Measurements from ENCODE around the gene KNG1.

KNG1 gene

GRCh38 chr3:186784820-186785494, 67.8 kb downstream of the KNG1 start:
- DNase-seq (ENCODE audit: extremely low spot score): no peak
- ChIA-PET POLR2A (interaction anchor here (0.9 to 3.8 kb wide), 5 partner anchors 21 to 849 kb away, joined by 3 to 24 read pairs (median 4); partner anchors contain the start of genes DNAJB11 and RFC4), CTCF (interaction anchor here (0.8 to 0.9 kb wide), 2 partner anchors 168 to 354 kb away, joined by 3 to 4 read pairs; partner anchors contain the start of gene RPL39L)
- TF ChIP-seq FOXK2 (IDR thresholded peaks at IDR 0.05) (no peak), NFRKB (IDR thresholded peaks at IDR 0.05) (no peak), SUZ12 (IDR thresholded peaks at IDR 0.05) (no peak), FOXA1 (IDR thresholded peaks at IDR 0.05) (no peak), ARNT (IDR thresholded peaks at IDR 0.05) (no peak)

- TF ChIP-seq FOXA1 (IDR thresholded peaks at IDR 0.05): no peak
- TF ChIP-seq FOXK2 (IDR thresholded peaks at IDR 0.05): no peak
- no peak for TF ChIP-seq L3MBTL2 (conservative IDR thresholded peaks at IDR 0.05)
- ChIA-PET POLR2A (interaction anchor here (0.5 to 3.8 kb wide), 2 partner anchors 21 to 849 kb away, joined by 3 to 24 read pairs; partner anchors contain the start of gene RFC4), CTCF (interaction anchor here (0.8 kb wide), 1 partner anchor 168 kb away, joined by 4 read pairs; no protein-coding TSS in a partner anchor)
- no peak for DNase-seq (ENCODE audit: extremely low spot score)
These were observed 68.4 kb downstream of the KNG1 start for GRCh38 chr3:186785495-186786018.

GRCh38 chr3:186786922-186787321, 69.8 kb downstream of the KNG1 start:
- CTCF ChIA-PET: no interaction called here
- no peak for TF ChIP-seq CTBP1 (IDR thresholded peaks at IDR 0.05; ENCODE audit: borderline replicate concordance)
- TF ChIP-seq FOXM1 (IDR thresholded peaks at IDR 0.05; ENCODE audit: borderline replicate concordance): no peak
- no peak for TF ChIP-seq ZNF384 (IDR thresholded peaks at IDR 0.05)
- no peak for TF ChIP-seq BHLHE40 (IDR thresholded peaks at IDR 0.05; ENCODE audit: borderline replicate concordance)
- TF ChIP-seq LEF1 (IDR thresholded peaks at IDR 0.05; ENCODE audit: borderline replicate concordance): no peak
- TF ChIP-seq PKNOX1 (IDR thresholded peaks at IDR 0.05): no peak
- TF ChIP-seq FOXK2 (IDR thresholded peaks at IDR 0.05): no peak
- TF ChIP-seq NFRKB (IDR thresholded peaks at IDR 0.05): no peak
- no peak for TF ChIP-seq ARNT (IDR thresholded peaks at IDR 0.05)
- TF ChIP-seq FOXA1 (IDR thresholded peaks at IDR 0.05): no peak
- TF ChIP-seq SUZ12 (IDR thresholded peaks at IDR 0.05): no peak
- no peak for DNase-seq (ENCODE audit: extremely low spot score)
- POLR2A ChIA-PET: no interaction called here

GRCh38 chr3:186787642-186788481, 70.7 kb downstream of the KNG1 start:
- no peak for DNase-seq (ENCODE audit: extremely low spot score)
- TF ChIP-seq CTBP1 (IDR thresholded peaks at IDR 0.05; ENCODE audit: borderline replicate concordance) (no peak), NFRKB (IDR thresholded peaks at IDR 0.05) (no peak), HDGF (IDR thresholded peaks at IDR 0.05; ENCODE audit: borderline replicate concordance) (no peak), FOXA1 (IDR thresholded peaks at IDR 0.05) (no peak), LEF1 (IDR thresholded peaks at IDR 0.05; ENCODE audit: borderline replicate concordance) (no peak), SP1 (IDR thresholded peaks at IDR 0.05) (no peak), ZNF384 (IDR thresholded peaks at IDR 0.05) (no peak), ELF4 (IDR thresholded peaks at IDR 0.05) (no peak), FOXK2 (IDR thresholded peaks at IDR 0.05) (no peak), ARNT (IDR thresholded peaks at IDR 0.05) (no peak), BHLHE40 (IDR thresholded peaks at IDR 0.05; ENCODE audit: borderline replicate concordance) (no peak), TARDBP (IDR thresholded peaks at IDR 0.05) (no peak), PKNOX1 (IDR thresholded peaks at IDR 0.05) (no peak), SUZ12 (IDR thresholded peaks at IDR 0.05) (no peak), L3MBTL2 (conservative IDR thresholded peaks at IDR 0.05) (no peak), FOXM1 (IDR thresholded peaks at IDR 0.05; ENCODE audit: borderline replicate concordance) (no peak)
- CTCF ChIA-PET: no interaction called here
- POLR2A ChIA-PET: no interaction called here

GRCh38 chr3:186788482-186789370, 71.6 kb downstream of the KNG1 start:
- ChIA-PET POLR2A (no interaction called here), CTCF (no interaction called here)
- no peak for DNase-seq (ENCODE audit: extremely low spot score)
- TF ChIP-seq ZNF384 (IDR thresholded peaks at IDR 0.05) (no peak), PKNOX1 (IDR thresholded peaks at IDR 0.05) (no peak), ARNT (IDR thresholded peaks at IDR 0.05) (no peak), FOXK2 (IDR thresholded peaks at IDR 0.05) (no peak), FOXA1 (IDR thresholded peaks at IDR 0.05) (no peak), LEF1 (IDR thresholded peaks at IDR 0.05; ENCODE audit: borderline replicate concordance) (no peak)
